Keratinocyte (primary cell): ENCODE data around the gene POU3F1. TPM values are rescaled to one million over a fixed set of nuclear protein-coding genes. Genes with fewer than 3 reads are reported as not detected.

Source experiments
- DNase-seq: peaks from one replicate; pipeline ENCODE4 v3.0.0-alpha.2; 2011; ENCODE audit warnings: low read depth, missing footprints, low spot score
- FAIRE-seq: peaks from 2 replicates; lab custom pipeline; 2011; peaks lifted over from hg19 to GRCh38; lab: Jason Lieb, UNC
- H2AFZ ChIP-seq: 2 replicates; pipeline ENCODE4 v1.6.0; 2012; ENCODE audit warnings: low read length, control low read depth, inconsistent platforms; ENCODE audit not compliant: control insufficient read depth
- H3K27ac ChIP-seq: 2 replicates; pipeline ENCODE4 v1.5.1; 2011; ENCODE audit warnings: low read length; ENCODE audit not compliant: control insufficient read depth, insufficient read depth
- H3K27me3 ChIP-seq: 3 replicates; pipeline ENCODE4 v1.6.0; 2011; ENCODE audit warnings: low read length; ENCODE audit not compliant: control insufficient read depth, insufficient read depth; ENCODE audit errors: extremely low read depth
- H3K36me3 ChIP-seq, 2 experiments: 2 replicates in 1 of 2; 3 replicates in 1 of 2; pipeline ENCODE4 v1.5.1; 2011; ENCODE audit warnings: low read length in 2 of 2, mild to moderate bottlenecking in 1 of 2; ENCODE audit not compliant: control insufficient read depth in 2 of 2, insufficient read depth in 2 of 2; ENCODE audit errors: extremely low read depth in 1 of 2
- H3K4me1 ChIP-seq: 3 replicates; pipeline ENCODE4 v1.5.1; 2011; ENCODE audit warnings: low read length; ENCODE audit not compliant: control insufficient read depth, insufficient read depth; ENCODE audit errors: extremely low read depth
- H3K4me2 ChIP-seq: 3 replicates; pipeline ENCODE4 v1.6.0; 2011; ENCODE audit warnings: low read depth, low read length; ENCODE audit not compliant: control insufficient read depth, insufficient read depth; ENCODE audit errors: extremely low read depth
- H3K4me3 ChIP-seq, 3 experiments: fragments of 200-600 bp in 1 of 3; sonication (generic) in 1 of 3; 2 replicates in 2 of 3; 3 replicates in 1 of 3; pipeline ENCODE4 v1.5.1; 2011 to 2016; ENCODE audit warnings: low read length in 3 of 3, mild to moderate bottlenecking in 3 of 3, control low read depth in 2 of 3, inconsistent platforms in 1 of 3, low read depth in 1 of 3, mixed read lengths in 1 of 3, mixed run types in 1 of 3, moderate library complexity in 1 of 3; ENCODE audit not compliant: control insufficient read depth in 2 of 3, insufficient read depth in 2 of 3; ENCODE audit errors: extremely low read depth in 1 of 3
- H3K79me2 ChIP-seq: 2 replicates; pipeline ENCODE4 v1.6.0; 2012; ENCODE audit warnings: low read length; ENCODE audit not compliant: control insufficient read depth, insufficient read depth
- H3K9ac ChIP-seq: 3 replicates; pipeline ENCODE4 v1.6.0; 2011; ENCODE audit warnings: low read length; ENCODE audit not compliant: control insufficient read depth, insufficient read depth; ENCODE audit errors: extremely low read depth
- H3K9me1 ChIP-seq: 3 replicates; pipeline ENCODE4 v1.6.0; 2011; ENCODE audit warnings: low read length; ENCODE audit not compliant: control insufficient read depth, insufficient read depth; ENCODE audit errors: extremely low read depth
- H3K9me3 ChIP-seq: 2 replicates; pipeline ENCODE4 v1.5.1; 2012; ENCODE audit warnings: low read depth, low read length; ENCODE audit not compliant: control insufficient read depth
- H4K20me1 ChIP-seq: 3 replicates; pipeline ENCODE4 v1.6.0; 2011; ENCODE audit warnings: low read length; ENCODE audit not compliant: control insufficient read depth, insufficient read depth; ENCODE audit errors: extremely low read depth
- CTCF ChIP-seq, 3 experiments: IDR thresholded peaks in 1 of 3; conservative IDR thresholded peaks in 1 of 3; optimal IDR thresholded peaks in 1 of 3; 2 replicates in 2 of 3; 3 replicates in 1 of 3; pipeline versions ENCODE3 to v1.5.1; 2011; ENCODE audit warnings: low read length in 3 of 3, mild to moderate bottlenecking in 3 of 3, moderate library complexity in 2 of 3, control low read depth in 1 of 3, inconsistent platforms in 1 of 3; ENCODE audit not compliant: insufficient read depth in 2 of 3; ENCODE audit errors: extremely low read depth in 1 of 3
- EZH2 ChIP-seq: IDR thresholded peaks from one replicate; pipeline ENCODE4 v1.6.1; 2012; ENCODE audit warnings: inconsistent platforms, mild to moderate bottlenecking, low read length, moderate library complexity
- dilution Hi-C: fragments of 300-500 bp; cut with MboI; formaldehyde crosslinking; loops from one replicate; pipeline ENCODE4 v1.7.0; 2020; ENCODE audit warnings: low sequenced_read_pairs; ENCODE audit not compliant: extremely low pct_ligation_motif_present
- polyA minus RNA-seq, 3 experiments: library from RNA; depleted of rRNA, polyadenylated mRNA; stranded (reverse); fragments of >200 nt; gene quantifications; 1 replicate in 1 of 3; 2 replicates in 1 of 3; 3 replicates in 1 of 3; pipeline ENCODE4 v1.2.3, GENCODE V29; 2011
- polyA plus RNA-seq, 5 experiments: library from polyadenylated mRNA; depleted of rRNA in 3 of 5; stranded (reverse) in 3 of 5; stranded (forward) in 1 of 5; unstranded in 1 of 5; fragments of >200 nt; gene quantifications; 1 replicate in 1 of 5; 2 replicates in 3 of 5; 3 replicates in 1 of 5; pipeline versions ENCODE4 v1.2.1 to v1.2.3, GENCODE V29; 2011 to 2012; ENCODE audit warnings: missing spikeins in 2 of 5, low read depth in 1 of 5, low replicate concordance in 1 of 5

Gene POU3F1
- polyA plus RNA-seq, result 0.32 to 1.3 TPM (median 0.59 TPM) in 3 replicates
- polyA plus RNA-seq (2011; ENCODE audit: low read depth), result 0.71 TPM
- 0.33 and 0.84 TPM in 2 replicates for polyA plus RNA-seq (2011; cell fraction: cytosol; rRNA removed)
- 0.52 and 1.7 TPM in 2 replicates for polyA plus RNA-seq (2011; cell fraction: nucleus; rRNA removed)
- 0.87 and 2.2 TPM in 2 replicates for polyA plus RNA-seq (2012; ENCODE audit: low replicate concordance)
- polyA minus RNA-seq, result 0.61 to 0.72 TPM (median 0.63 TPM) in 3 replicates
- polyA minus RNA-seq (2011; cell fraction: cytosol; rRNA and poly(A)+ RNA removed), result 3.3 TPM
- polyA minus RNA-seq (2011; cell fraction: nucleus; rRNA and poly(A)+ RNA removed), result 1.7 and 1.8 TPM in 2 replicates

GRCh38 chr1:38046333-38046883 lies at the start of gene POU3F1:
Gene POU3F1 (minus strand): TSS chr1:38046793. CDS start chr1:38046743, 50 bp downstream.
- no peak within 1 kb of the TSS for H3K27ac ChIP-seq
- H4K20me1 ChIP-seq, result no peaks in the 10 kb centered on the region
- FAIRE-seq (no peak), DNase-seq (no peak)
- H3K79me2 ChIP-seq, result peaks cover 6% of the 10 kb centered on the region
- TF ChIP-seq EZH2 (no peak), CTCF (optimal IDR thresholded peaks at IDR 0.05 in 1 of 3, IDR thresholded peaks at IDR 0.05 in 1 of 3, conservative IDR thresholded peaks at IDR 0.05 in 1 of 3; ENCODE audit: extremely low read depth in 1 of 3, insufficient read depth in 2 of 3, low read length in 3 of 3) (no peak)
- H3K27me3 ChIP-seq, result peaks cover 46% of the 10 kb centered on the region
- H2AFZ ChIP-seq, result peak within 1 kb of the TSS; percentile 55
- peak within 1 kb of the TSS; percentile 61 to 73 (median 70) for H3K4me3 ChIP-seq
- no peaks in the 10 kb centered on the region for H3K9me1 ChIP-seq
- dilution Hi-C loops, result no loop called here
- H3K36me3 ChIP-seq, result no peaks in the 10 kb centered on the region
- peak within 1 kb of the TSS; percentile 41 for H3K9ac ChIP-seq
- no peaks in the 10 kb centered on the region for H3K9me3 ChIP-seq
- H3K4me1 ChIP-seq, result peaks cover 23% of the 10 kb centered on the region
- peak within 1 kb of the TSS; percentile 86 for H3K4me2 ChIP-seq

- H2AFZ ChIP-seq, result no peak overlapping the region
- FAIRE-seq, result no peak
- no peaks in the 10 kb centered on the region for H3K9me3 ChIP-seq
- H3K79me2 ChIP-seq, result no peaks in the 10 kb centered on the region
- no peak overlapping the region for H3K4me2 ChIP-seq
- dilution Hi-C loops, result no loop called here
- H3K36me3 ChIP-seq, result no peaks in the 10 kb centered on the region
- no peak for DNase-seq
- H3K9me1 ChIP-seq, result no peaks in the 10 kb centered on the region
- H3K4me3 ChIP-seq, result no peak overlapping the region
- H4K20me1 ChIP-seq, result no peaks in the 10 kb centered on the region
- H3K27ac ChIP-seq, result no peak overlapping the region
- H3K9ac ChIP-seq, result no peak overlapping the region
- no peak for TF ChIP-seq CTCF (optimal IDR thresholded peaks at IDR 0.05 in 1 of 3, IDR thresholded peaks at IDR 0.05 in 1 of 3, conservative IDR thresholded peaks at IDR 0.05 in 1 of 3; ENCODE audit: extremely low read depth in 1 of 3, insufficient read depth in 2 of 3, low read length in 3 of 3)
- TF ChIP-seq EZH2, result no peak
- H3K27me3 ChIP-seq, result no peaks in the 10 kb centered on the region
- H3K4me1 ChIP-seq, result no peaks in the 10 kb centered on the region
Observed at GRCh38 chr1:38095454-38095931, 48.9 kb upstream of the POU3F1 start.
